ENCODE data around the gene REEP5.

Gene REEP5

GRCh38 chr5:112830378-112830777 lies 91.6 kb downstream of the REEP5 start:
- no peaks in the 10 kb centered on the region for H3K9me2 ChIP-seq (replicated peaks; ENCODE audit: control insufficient read depth, low read length)
- H3K9me3 ChIP-seq (ENCODE audit: control insufficient read depth, insufficient read depth, low read length) = no peaks in the 10 kb centered on the region
- H3K4me1 ChIP-seq (ENCODE audit: control insufficient read depth, low read length) = no peaks in the 10 kb centered on the region
- no peak overlapping the region for H3K27ac ChIP-seq (ENCODE audit: low read depth, low read length)
- H3K36me3 ChIP-seq (ENCODE audit: control insufficient read depth, low read length) = peaks cover 41% of the 10 kb centered on the region
- no peaks in the 10 kb centered on the region for H3K27me3 ChIP-seq (ENCODE audit: control insufficient read depth, low read length)
- H3F3A ChIP-seq (ENCODE audit: control insufficient read depth, insufficient read depth) = no peaks in the 10 kb centered on the region
- TF ChIP-seq EZH2phosphoT487 (IDR thresholded peaks at IDR 0.05; ENCODE audit: borderline replicate concordance, low read length) (no peak), CTCF (IDR thresholded peaks at IDR 0.05; ENCODE audit: low read depth, low read length, poor library complexity, severe bottlenecking) (no peak)
- H3K4me3 ChIP-seq (ENCODE audit: low read length) = no peak overlapping the region
- no peak overlapping the region for H3K4me2 ChIP-seq (ENCODE audit: low read length)
- no peaks in the 10 kb centered on the region for H4K20me1 ChIP-seq (ENCODE audit: control insufficient read depth, insufficient read depth, low read depth, low read length)
- H3K79me2 ChIP-seq (ENCODE audit: control insufficient read depth, low read length) = no peaks in the 10 kb centered on the region
